PC-3 (cell line): ENCODE results near the gene IGHMBP2.

Source experiments
- CTCF ChIP-seq: fragments of 300-600 bp; sonication (generic); conservative IDR thresholded peaks from 2 replicates; pipeline ENCODE4 v1.5.1; 2017; ENCODE audit warnings: antibody characterized with exemption, low read depth, mild to moderate bottlenecking, low read length
- EZH2phosphoT487 ChIP-seq: fragments of 300-600 bp; sonication (generic); IDR thresholded peaks from 2 replicates; pipeline ENCODE4 v1.6.1; 2018; ENCODE audit warnings: mild to moderate bottlenecking, antibody characterized with exemption, low read length, borderline replicate concordance

- TF ChIP-seq CTCF (no peak), EZH2phosphoT487 (no peak)
Observed at GRCh38 chr11:68872216-68873003, 31.3 kb upstream of the IGHMBP2 start.
